NCI-H460 (cell line): Measurements from ENCODE around the gene RTN4R. TPM values are rescaled to one million over a fixed set of nuclear protein-coding genes. Genes with fewer than 3 reads are reported as not detected.
"Not testable (repeated sequence)": the region's sequence is repeated elsewhere in the genome, so short reads cannot be mapped to it uniquely, and the experiment has no call there.

Experiments
- DNase-seq: peaks from one replicate; pipeline ENCODE4 v3.0.0-alpha.2; 2016; ENCODE audit warnings: low read depth; ENCODE audit errors: extremely low read depth
- total RNA-seq: library from RNA; depleted of rRNA; stranded (reverse); fragments of >200 nt; shearing (Covaris generic); gene quantifications from 2 replicates; pipeline ENCODE4 v1.2.3, GENCODE V29; 2014

Gene RTN4R
- total RNA-seq, 1 experiment from 2014 or later: 1.9 TPM

DNA sequence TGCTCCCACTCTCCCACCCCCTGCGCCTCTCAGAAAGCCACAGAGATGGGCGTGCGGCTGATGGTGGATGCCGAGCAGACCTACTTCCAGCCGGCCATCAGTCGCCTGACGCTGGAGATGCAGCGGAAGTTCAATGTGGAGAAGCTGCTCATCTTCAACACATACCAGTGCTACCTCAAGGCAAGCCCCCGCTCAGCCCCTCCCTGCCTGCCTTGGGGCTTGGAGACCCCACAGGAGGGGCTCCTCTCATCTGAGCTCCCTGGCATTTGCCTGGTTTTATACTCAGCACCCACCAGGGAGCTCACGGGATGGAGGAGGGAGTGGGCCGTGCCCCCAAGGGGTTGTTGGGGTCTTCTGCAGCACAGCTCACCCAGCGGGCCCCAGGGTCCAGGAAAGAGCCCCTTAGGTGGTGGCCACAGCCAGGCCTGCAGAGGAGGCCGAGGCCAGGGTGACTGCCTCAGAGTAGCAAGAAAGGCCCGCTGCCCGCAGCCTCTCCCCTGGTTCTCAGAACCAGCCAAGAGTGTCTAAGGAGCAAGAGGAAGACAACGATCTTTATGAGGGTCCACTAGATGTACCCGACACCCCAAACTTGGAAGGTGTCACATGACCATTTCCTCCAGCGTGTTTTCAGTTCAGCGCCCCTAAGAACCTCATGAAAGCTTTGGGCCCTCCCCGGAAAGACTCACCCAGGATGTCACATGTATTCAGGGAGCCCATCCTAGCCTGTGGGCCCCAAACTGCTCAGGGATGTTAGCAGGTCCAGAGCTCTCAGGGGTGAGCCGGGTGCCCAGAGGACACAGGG is 38.7 kb upstream of the RTN4R start:
- not testable (repeated sequence) for DNase-seq

DNA sequence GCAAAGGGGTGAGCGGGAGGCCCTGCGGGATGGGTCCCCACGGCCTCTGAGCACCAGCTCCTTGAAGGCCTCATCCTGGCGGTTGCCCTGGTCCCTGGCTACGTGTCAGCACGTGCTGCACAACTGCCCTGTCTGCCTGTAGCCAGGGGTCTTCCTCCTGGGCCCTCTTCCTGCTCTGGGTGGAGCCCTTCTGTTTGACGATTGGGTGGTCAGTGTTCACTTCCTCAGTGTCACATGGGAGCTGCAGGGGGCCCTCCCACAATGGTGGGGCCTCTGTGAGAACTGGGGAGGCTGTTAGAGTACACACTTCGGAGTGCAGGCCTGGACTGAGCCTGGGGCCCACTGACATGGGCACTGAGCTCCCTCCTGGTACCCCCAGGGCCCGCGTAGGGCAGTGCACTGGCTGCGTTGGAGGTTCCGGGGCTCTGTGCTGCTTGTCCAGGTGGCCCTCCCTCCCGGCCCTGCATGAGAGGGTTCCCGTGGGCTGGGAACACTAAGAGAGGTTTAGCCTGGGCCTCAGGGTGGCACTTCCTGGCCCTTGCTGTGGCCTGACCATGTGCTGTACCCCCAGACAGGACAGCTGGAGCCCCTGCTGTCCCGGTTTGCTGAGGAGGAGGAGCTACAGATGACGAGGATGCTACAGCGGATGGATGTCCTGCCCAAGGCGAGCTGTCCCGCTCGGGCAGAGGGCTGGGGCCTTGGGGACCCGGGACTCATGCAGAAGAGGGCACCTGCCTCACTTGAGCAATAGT is 38.0 kb upstream of the RTN4R start:
- no peak for DNase-seq

DNA sequence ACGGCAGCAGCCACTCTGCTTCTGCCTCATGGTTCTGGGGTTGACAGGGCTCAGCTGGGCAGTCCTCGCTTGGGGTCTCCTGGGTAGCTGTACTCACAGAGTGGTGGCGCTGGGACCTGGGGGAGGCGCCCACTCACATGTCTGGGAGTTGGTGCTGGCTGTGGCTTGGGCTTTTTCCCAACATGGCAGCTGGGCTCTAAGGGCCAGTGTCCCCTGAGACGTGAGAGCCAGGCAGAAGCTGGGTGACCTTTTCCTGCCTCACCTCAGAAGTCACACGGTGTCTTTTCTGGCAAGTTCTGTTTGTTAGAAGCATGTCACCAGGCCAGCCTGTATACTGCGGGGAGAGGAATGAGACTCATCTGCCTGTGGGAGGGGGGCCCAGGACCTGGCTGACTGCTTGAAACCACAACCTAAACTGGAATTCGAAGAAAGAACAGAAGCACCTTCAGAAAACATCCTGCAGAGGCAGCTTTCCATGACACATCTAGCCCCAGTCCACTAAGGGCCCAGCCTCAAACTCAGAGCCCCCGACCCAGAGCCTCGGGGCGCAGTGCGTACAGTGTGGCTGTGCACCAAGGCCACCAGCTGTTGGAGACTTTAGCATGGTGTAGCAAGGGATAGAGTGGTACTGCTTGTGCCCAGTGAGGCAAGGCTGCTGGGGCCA is 37.2 kb upstream of the RTN4R start:
- not testable (repeated sequence) for DNase-seq

DNA sequence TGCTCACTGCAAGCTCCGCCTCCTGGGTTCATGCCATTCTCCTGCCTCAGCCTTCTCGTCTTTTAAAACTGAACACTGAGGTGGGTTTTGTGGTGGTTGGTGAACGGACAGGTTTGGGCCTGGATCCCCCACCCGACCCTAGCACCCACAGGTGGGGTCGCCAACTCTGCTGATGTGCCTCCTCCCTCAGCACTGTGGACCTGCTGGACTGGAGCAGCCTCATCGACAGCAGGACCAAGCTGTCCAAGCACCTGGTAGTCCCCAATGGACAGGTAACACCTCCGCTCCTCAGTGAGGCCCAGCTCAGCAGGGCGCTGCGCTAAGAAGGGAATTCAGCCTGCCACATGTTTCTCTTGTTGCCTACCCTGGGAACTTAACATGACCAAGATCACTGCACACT is 36.5 kb upstream of the RTN4R start:
- no peak for DNase-seq

DNA sequence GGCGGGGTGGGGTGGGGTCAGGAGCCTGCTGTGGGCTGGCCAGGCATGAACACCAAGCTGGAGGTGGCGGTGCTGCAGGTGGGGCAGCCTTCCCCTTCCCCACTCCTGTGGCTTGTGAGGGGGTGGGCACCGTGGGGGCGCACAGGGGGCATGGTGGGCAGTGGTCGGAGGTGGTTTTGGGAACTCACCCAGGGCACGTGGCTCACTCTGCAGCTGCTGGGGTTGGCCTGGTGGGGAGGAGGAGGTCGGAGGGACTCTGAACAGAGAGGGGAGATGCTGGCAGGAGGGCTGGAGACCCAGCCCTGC is 35.1 kb upstream of the RTN4R start:
- not testable (repeated sequence) for DNase-seq

DNA sequence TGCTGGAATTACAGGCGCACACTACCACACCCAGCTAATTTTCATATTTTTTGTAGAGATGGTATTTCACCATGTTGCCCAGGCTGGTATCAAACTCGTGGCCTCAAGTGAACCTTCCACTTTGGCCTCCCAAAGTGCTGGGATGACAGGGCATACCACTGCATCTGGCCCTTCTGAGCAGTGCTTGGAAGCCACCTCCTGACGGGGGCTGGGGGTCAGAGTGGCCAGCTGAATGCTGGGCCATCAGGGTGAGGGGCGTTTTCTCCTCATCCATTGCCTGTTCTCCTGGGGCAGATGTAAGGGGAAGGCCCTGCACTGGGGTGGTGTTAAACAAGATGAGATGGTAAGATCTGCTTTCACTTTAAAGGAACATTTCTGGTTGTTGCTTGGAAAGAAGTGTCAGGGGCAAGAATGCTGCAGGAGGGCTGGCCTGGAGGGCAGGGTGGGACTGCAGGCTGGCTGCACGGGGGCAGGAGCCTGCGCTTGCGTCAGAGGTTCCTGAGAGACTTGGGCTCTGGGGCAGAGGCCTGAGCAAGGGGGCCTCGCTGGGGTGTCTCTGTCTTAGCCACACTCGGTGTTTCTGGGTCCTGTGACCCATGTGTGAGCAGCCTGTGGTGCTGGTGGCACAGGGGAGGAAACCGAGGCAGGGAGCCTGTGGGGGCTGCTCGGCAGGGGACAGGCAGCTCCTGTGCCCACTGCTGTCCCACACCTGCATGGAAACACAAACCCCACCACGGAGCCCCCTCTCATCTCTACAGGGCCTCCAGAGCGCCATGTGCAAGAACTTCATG is 34.5 kb upstream of the RTN4R start:
- DNase-seq: no peak

DNA sequence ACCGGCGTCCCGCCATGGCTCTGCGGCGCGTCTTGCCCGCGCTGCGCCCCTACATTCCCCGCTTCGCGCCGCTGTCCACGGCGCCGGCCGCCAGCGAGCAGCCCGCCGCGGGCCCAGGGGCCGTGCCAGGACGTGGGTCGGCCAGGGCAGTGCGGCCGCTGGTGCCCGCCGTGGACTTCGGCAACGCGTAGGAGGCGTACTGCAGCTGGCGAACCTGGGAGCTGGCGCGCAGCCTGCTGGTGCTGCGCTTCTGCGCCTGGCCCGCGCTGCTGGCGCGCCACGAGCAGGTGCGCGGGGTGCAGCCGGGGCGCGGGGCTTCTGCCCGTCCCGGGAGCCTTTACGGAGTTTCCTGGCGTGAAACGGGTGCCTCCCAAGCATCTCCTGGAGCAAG is 31.6 kb upstream of the RTN4R start:
- DNase-seq: no peak

DNA sequence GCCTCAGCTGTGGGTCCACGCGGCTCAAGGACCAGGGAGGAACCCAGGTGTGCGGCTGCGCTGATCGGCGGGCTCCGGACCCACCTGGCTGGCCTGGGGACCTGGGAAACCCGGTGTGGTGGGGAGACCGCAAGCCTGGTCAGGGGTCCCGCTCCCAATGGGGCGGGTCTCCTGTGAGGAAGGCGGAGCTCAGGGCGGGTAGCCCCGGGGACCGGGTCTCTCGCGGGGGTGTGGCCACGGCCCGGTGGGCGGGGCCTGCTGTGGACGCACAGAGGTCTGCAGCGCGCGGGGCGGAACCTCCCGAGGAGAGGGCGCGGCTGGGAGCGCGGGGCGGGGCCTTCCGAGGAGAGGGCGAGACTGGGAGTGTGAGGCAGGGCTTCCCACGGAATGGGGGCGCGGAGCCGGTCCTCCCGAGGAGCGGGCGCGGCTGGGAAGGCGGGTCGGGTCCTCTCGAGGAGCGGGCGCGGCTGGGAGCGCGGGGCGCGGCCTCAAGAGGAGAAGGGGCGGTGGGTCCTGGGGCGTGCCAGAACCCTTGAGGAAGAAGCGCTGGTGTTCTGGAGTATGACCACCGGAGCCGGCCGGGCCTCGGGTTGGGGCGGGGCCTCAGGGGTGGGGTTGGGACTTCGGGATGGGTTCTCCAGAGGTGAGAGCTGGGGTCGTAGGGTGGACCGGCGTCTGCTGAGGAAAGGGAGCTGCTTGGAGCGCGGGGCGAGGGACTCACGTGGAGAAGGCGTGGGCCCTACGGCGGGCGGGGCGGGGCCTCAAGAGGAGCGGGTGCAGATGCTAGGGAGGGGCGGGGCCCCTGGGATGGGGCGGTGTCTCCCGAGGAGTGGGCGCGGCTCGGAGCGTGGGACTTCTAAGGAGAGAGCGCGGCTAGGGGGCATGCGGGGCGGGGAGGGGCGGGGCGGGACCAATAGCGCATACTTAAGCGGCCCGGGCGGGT is 31.0 kb upstream of the RTN4R start:
- DNase-seq: peak; percentile 58

DNA sequence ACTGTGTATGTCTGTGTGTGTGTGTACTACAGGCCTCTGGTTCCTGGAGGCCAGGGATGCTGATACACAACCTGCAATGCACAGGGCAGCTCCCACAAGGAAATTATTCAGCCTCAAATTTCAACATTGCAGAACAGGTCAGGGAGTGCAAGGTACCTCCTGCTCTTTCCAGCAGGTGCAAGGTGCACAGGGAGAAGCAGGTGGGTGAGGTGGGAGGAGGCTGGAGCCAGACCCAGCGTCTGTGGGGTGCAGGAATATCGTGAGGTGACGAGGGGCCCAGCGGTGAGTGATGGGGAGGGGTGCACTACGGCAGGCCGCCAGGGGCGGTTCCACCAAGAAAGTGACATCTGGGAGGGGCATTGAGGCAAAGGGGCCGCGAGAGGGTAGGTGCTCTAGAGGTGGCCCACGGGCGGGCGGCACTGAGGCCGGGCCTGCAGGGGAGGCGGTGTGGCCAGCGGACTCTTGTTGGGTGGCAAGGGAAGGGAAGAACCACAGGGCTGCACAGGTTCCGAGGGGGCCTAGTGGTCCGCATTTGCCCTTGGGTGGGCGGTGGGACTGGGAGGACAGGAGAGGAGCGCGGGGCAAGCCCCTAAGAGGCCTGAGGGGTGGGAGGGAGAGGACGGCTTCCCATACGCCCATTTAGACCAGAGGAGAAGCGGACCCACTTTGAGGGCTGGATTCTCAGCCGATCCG is 30.1 kb upstream of the RTN4R start:
- DNase-seq: no peak

DNA sequence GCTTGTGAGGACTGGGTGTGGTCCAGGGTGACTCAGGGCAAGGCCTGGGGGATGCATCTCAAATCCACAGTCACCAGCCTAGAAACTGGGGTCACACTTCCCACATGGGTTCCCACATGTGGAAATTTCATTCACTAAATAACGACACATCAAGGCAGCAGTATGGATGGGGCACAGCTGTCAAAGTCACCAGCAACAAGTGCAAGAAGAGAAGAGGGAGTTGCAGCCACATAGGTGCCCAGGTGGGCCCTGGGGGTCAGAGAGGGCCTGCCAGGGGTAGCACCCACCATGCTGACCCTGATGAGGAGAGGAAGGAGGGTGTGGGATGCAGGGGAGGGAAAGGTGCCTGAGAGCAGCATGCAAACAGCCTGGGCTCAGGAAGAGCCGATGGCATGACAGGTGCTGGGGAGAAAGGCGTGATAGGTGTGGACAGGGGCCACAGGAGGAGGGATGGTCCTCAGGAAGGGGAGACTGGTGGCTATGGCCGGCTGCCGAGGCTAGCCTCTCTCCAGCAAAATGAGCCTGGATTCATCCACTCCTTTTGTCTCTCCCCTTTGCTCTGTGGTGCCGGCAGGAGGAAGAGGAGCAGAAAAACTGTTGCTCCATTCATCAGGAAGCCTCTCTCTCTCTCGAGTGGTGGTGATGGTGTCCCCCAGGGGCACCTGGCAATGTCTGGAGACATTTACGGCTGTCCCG is 29.4 kb upstream of the RTN4R start:
- DNase-seq: no peak

DNA sequence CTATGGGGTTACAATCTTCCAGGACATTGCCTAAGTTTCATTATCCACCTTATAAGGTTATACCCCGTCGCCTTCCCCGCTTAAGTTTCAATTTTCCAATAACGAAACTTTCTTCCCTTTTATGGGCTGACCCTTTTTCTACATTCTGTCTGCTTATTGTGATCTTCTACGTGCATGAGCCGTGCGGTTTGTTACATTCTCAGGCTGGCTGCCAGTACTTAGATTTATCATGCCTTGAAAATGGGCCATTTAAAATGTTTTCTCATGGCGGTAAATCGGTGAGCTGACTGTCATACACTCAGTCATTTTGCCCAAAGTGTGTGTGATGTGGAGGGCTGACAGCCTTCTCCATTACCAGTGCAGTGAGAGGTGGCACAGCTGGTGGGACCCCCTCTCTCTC is 28.5 kb upstream of the RTN4R start:
- no peak for DNase-seq

DNA sequence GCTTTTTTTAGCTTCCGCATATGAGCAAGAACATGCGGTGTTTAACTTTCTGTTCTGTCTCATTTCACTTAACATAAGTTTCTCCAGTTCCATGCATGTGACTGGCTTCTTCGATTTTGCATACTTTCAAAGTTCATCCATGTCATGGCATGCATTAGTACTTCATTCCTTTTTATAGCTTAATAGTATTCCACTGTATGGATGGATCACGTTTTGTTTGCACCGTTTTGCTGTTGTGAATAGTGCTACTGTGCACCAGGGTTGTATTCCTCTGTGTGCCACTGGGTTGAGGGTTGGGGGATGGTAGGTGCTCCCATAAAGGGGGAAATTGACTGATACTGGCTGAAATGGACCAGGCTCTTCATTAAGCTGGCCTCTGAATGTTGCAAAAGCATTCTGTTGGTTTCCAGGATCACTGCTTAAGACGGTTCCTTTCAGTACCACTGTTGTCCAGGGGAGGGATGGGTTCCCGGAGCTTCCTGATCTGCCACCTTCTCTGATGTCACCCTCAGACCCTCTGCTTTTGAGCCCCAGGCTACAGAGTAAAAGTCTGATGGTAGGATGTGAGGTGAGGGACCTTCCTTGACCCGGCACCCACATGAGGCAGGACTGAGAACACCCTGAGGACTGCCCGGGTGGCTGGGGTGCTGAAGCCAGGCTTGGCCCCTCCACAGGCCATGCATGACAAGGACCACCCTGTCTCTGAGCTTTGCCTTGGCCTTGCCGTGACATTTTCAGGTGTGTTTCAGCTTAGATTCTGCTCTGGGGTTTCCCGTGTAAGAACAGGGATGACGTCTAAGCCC is 27.3 kb upstream of the RTN4R start:
- DNase-seq: no peak

DNA sequence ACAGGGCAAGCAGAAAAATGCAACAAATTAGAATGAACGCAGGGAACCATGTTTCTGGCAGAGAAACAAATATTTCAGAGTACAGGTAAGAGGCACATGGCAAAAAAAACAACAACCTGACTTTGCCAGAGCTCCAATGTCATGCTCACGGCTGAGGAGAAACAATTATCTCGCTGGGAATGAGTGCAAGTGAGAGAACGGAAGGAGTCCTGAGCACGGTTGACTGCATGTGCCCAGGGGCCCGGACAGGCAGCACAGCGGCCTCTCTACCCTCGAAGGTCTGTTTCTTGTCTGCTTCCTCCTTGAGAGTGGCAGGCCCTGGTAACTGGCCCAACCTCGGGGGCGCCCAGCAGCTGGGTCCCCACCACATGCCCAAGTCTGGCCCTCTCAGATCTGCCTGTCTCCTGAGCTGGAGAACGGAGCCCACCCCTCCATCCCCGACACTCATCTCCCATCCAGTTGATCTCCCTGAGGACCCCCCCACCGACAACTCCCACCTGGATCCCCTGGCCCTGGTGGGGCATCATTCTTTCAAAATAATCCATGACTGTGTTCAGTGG is 24.6 kb upstream of the RTN4R start:
- DNase-seq: no peak

DNA sequence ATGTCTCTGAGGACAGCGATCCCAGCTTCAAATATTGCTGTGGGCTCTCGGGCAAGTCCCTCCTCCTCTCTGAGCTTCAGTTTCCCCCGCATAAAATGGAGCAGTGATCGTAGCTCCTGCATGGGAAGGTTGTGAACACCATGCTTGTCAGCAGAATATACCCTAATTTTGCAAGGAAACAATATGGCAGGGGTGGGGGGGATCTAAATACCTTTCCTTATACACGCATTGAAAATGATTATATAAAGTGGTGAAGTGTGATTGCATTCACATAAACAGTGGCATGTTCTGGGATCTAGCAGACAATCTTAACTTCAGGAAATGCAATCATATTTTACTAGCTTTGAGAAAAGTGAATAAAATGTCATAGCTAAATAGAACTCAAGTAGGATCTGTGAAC is 24.0 kb upstream of the RTN4R start:
- no peak for DNase-seq

DNA sequence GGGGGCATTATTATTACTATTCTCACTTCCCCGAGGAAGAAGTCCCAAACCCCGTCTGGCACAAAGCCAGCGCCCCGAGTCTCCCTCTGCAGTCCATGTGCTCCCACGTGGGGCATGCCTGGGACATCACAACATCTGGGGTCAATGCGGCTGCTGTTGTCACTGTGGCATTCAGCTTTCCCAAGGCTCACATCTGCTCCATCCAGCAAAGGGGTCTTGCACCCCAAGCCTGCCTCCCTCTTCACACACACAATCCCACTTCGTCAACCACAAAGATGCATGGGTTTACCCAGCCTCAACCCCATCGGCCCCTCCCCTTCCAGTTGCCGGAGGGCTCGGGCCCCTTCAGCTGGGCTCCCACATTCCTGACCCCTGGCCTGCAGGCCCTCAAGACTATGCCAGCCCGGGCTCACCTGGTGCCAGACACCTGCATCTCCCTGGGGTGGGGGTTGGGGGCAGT is 23.5 kb upstream of the RTN4R start:
- DNase-seq: no peak

DNA sequence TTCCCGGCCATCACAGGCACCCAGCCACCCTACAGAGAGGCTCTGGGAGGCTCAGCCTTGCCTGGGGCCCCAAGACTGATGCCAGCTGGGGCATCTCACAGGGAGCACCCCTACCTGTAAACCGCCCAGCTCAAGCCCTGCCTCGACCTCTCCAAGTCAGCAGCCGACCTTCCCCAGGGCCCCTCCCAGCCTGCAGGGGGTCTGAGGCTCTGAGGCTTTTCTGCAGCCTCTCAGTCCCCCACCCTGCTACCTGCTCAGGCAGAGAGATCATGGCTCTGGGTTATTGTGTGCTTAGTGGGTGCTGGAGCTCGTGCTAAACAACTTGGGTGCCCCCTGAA is 23.1 kb upstream of the RTN4R start:
- DNase-seq: no peak

DNA sequence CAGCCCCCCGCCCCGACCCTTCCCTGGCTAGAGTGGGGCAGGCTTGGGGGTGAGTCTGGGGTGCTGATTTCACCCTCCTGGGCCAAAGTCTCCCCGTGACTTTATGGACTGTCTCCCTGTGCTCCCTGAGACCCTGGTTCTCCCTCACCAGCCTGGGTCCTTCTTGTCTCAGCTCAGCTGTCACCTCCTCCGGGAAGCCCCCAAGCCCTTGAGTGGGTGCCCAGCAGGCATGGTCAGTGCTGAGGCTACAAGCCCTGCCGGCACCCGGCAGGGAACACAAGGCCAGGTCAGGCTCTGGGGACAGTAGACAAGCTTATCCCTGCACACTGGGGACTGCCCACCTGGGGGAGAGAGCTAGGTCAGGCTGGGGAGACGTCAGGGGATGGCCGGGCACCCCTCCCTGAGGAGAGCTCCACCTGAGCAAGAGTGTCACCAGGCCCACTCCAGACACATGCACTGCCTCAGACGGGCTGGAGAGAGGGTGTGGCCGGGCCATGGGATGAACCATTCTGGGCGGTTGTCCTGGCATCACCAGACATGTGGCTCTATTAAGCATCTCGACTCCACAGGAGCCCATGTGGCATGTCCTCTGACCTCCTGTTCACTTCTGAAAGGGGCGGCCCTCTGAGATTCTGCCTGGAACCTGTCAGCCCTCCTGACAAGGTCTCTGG is 22.6 kb upstream of the RTN4R start:
- no peak for DNase-seq
